ENCODE data around the gene MST1.

MST1 gene

DNA sequence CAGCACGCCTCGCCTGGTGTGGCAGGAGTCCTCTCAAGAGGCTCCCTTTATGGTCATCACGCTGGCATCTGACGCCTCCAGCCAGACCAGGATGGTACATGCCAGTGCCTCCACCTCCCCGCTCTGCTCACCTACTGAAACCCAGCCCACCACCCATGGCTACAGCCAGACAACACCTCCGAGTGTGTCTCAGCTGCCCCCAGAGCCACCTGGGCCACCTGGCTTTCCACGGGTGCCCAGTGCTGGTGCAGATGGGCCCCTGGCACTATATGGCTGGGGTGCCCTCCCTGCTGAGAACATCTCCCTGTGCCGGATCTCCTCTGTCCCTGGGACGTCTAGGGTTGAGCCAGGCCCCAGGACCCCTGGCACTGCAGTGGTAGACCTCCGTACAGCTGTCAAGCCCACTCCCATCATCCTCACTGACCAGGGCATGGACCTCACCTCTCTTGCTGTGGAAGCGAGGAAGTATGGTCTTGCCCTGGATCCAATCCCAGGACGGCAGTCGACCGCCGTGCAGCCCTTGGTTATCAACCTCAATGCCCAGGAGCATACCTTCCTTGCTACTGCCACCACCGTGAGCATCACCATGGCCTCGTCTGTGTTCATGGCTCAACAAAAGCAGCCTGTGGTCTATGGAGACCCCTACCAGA lies 35.0 kb downstream of the MST1 start:
- no peak overlapping the region for H3K4me3 ChIP-seq (ENCODE audit: low read depth, low read length, poor library complexity, severe bottlenecking)
- no peaks in the 10 kb centered on the region for H3K79me2 ChIP-seq (ENCODE audit: insufficient read depth, low read length)
- H3K4me2 ChIP-seq (ENCODE audit: low read length): no peak overlapping the region
- H3K27ac ChIP-seq (ENCODE audit: low read depth, low read length, poor library complexity, severe bottlenecking): no peak overlapping the region
- no peaks in the 10 kb centered on the region for H3F3A ChIP-seq (ENCODE audit: insufficient read depth, low read length)
- H3K9ac ChIP-seq (ENCODE audit: low read length): no peak overlapping the region
- no peaks in the 10 kb centered on the region for H3K4me1 ChIP-seq (ENCODE audit: insufficient read depth, low read length, severe bottlenecking)
- no peaks in the 10 kb centered on the region for H4K20me1 ChIP-seq (ENCODE audit: insufficient read depth, low read length)
- no peak for TF ChIP-seq EZH2 (IDR thresholded peaks at IDR 0.05; ENCODE audit: borderline replicate concordance, low read length)
- TF ChIP-seq, protein P1, sequence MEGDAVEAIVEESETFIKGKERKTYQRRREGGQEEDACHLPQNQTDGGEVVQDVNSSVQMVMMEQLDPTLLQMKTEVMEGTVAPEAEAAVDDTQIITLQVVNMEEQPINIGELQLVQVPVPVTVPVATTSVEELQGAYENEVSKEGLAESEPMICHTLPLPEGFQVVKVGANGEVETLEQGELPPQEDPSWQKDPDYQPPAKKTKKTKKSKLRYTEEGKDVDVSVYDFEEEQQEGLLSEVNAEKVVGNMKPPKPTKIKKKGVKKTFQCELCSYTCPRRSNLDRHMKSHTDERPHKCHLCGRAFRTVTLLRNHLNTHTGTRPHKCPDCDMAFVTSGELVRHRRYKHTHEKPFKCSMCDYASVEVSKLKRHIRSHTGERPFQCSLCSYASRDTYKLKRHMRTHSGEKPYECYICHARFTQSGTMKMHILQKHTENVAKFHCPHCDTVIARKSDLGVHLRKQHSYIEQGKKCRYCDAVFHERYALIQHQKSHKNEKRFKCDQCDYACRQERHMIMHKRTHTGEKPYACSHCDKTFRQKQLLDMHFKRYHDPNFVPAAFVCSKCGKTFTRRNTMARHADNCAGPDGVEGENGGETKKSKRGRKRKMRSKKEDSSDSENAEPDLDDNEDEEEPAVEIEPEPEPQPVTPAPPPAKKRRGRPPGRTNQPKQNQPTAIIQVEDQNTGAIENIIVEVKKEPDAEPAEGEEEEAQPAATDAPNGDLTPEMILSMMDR (IDR thresholded peaks at IDR 0.05; ENCODE audit: low read length): no peak
- H3K36me3 ChIP-seq (ENCODE audit: insufficient read depth, low read length): no peaks in the 10 kb centered on the region
- H3K9me2 ChIP-seq (ENCODE audit: low read depth, low read length): no peaks in the 10 kb centered on the region
- no peak overlapping the region for H2AFZ ChIP-seq (ENCODE audit: low read length)
- no peaks in the 10 kb centered on the region for H3K9me3 ChIP-seq (ENCODE audit: low read length)
- H3K27me3 ChIP-seq (ENCODE audit: insufficient read depth, low read length): no peaks in the 10 kb centered on the region; the same call in 1 of the 2 replicates

DNA sequence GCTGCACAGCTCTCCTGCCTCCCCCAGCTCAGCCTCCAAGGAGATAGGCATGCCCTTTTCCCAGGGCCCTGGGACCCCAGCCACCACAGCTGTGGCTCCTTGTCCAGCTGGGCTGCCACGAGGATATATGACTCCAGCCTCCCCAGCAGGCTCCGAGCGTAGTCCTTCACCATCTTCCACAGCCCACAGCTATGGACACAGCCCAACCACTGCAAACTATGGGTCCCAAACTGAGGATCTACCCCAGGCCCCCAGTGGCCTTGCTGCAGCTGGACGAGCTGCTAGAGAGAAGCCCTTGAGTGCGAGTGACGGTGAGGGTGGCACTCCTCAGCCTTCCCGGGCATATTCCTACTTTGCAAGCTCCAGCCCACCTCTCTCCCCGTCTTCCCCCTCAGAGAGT lies 35.7 kb downstream of the MST1 start:
- Histone ChIP-seq H2AFZ (ENCODE audit: low read length) (no peak overlapping the region), H3K27ac (ENCODE audit: low read depth, low read length, poor library complexity, severe bottlenecking) (no peak overlapping the region), H3K9me2 (ENCODE audit: low read depth, low read length) (no peaks in the 10 kb centered on the region), H3K79me2 (ENCODE audit: insufficient read depth, low read length) (no peaks in the 10 kb centered on the region), H3F3A (ENCODE audit: insufficient read depth, low read length) (no peaks in the 10 kb centered on the region), H3K4me1 (ENCODE audit: insufficient read depth, low read length, severe bottlenecking) (no peaks in the 10 kb centered on the region), H3K9ac (ENCODE audit: low read length) (no peak overlapping the region), H3K4me2 (ENCODE audit: low read length) (no peak overlapping the region), H4K20me1 (ENCODE audit: insufficient read depth, low read length) (no peaks in the 10 kb centered on the region), H3K36me3 (ENCODE audit: insufficient read depth, low read length) (no peaks in the 10 kb centered on the region), H3K27me3 (ENCODE audit: insufficient read depth, low read length) (peaks cover under 1% of the 10 kb centered on the region; the same call in 1 of the 2 replicates), H3K9me3 (ENCODE audit: low read length) (no peaks in the 10 kb centered on the region), H3K4me3 (ENCODE audit: low read depth, low read length, poor library complexity, severe bottlenecking) (no peak overlapping the region)
- TF ChIP-seq, protein P1 (IDR thresholded peaks at IDR 0.05; ENCODE audit: low read length): no peak
- no peak for TF ChIP-seq EZH2 (IDR thresholded peaks at IDR 0.05; ENCODE audit: borderline replicate concordance, low read length)

DNA sequence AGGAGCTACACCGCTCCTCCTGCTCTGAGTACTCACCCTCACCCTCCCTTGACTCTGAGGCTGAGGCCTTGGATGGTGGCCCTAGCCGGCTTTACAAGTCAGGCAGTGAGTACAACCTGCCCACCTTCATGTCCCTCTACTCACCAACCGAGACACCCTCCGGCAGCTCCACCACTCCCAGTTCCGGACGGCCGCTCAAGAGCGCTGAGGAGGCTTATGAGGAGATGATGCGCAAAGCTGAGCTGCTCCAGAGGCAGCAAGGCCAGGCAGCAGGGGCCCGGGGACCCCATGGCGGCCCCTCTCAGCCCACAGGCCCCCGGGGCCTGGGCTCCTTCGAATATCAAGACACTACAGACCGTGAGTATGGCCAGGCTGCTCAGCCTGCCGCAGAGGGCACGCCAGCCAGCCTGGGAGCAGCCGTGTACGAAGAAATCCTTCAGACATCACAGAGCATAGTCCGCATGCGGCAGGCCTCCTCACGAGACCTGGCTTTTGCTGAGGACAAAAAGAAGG lies 36.3 kb downstream of the MST1 start:
- TF ChIP-seq, protein P1 (IDR thresholded peaks at IDR 0.05; ENCODE audit: low read length): no peak
- TF ChIP-seq EZH2 (IDR thresholded peaks at IDR 0.05; ENCODE audit: borderline replicate concordance, low read length): no peak
- Histone ChIP-seq H3K9me3 (ENCODE audit: low read length) (no peaks in the 10 kb centered on the region), H3K4me2 (ENCODE audit: low read length) (no peak overlapping the region), H3F3A (ENCODE audit: insufficient read depth, low read length) (no peaks in the 10 kb centered on the region), H2AFZ (ENCODE audit: low read length) (no peak overlapping the region), H3K4me1 (ENCODE audit: insufficient read depth, low read length, severe bottlenecking) (no peaks in the 10 kb centered on the region), H4K20me1 (ENCODE audit: insufficient read depth, low read length) (no peaks in the 10 kb centered on the region), H3K27me3 (ENCODE audit: insufficient read depth, low read length) (peaks cover 3% of the 10 kb centered on the region; the same call in 1 of the 2 replicates), H3K9me2 (ENCODE audit: low read depth, low read length) (no peaks in the 10 kb centered on the region), H3K36me3 (ENCODE audit: insufficient read depth, low read length) (no peaks in the 10 kb centered on the region), H3K27ac (ENCODE audit: low read depth, low read length, poor library complexity, severe bottlenecking) (no peak overlapping the region), H3K79me2 (ENCODE audit: insufficient read depth, low read length) (no peaks in the 10 kb centered on the region), H3K9ac (ENCODE audit: low read length) (no peak overlapping the region), H3K4me3 (ENCODE audit: low read depth, low read length, poor library complexity, severe bottlenecking) (no peak overlapping the region)
